ENCODE results near the gene TRPC1. TPM values are rescaled to one million over a fixed set of nuclear protein-coding genes. Genes with fewer than 3 reads are reported as not detected.

TRPC1 gene
- total RNA-seq, 2 experiments from 2014 or later = 3.1 to 4.2 TPM

GRCh38 chr3:142778541-142778940 lies 54.7 kb downstream of the TRPC1 start:
- Mint-ChIP-seq H3K9me3 (peaks cover 2% of the 10 kb centered on the region), H3K4me3 (no peak overlapping the region), H3K27ac (no peak overlapping the region), H3K36me3 (ENCODE audit: low read depth) (peaks cover 15% of the 10 kb centered on the region), H3K4me1 (ENCODE audit: low read depth) (no peaks in the 10 kb centered on the region), H3K27me3 (no peaks in the 10 kb centered on the region)
- H3K27me3 ChIP-seq (ENCODE audit: control insufficient read depth in 1 of 2, insufficient read depth in 2 of 2, low read length in 2 of 2) = no peaks in the 10 kb centered on the region
- H3K27ac ChIP-seq (ENCODE audit: low read depth in 1 of 2, low read length in 2 of 2) = no peak overlapping the region
- ChIA-PET CTCF (no interaction called here), POLR2A (no interaction called here)
- H3K4me3 ChIP-seq (ENCODE audit: low read length) = no peak overlapping the region
- TF ChIP-seq CTCF (IDR thresholded peaks at IDR 0.05) = no peak
- ATAC-seq (ENCODE audit: poor library complexity) = no peak
- no peaks in the 10 kb centered on the region for H3K4me1 ChIP-seq (ENCODE audit: insufficient read depth, low read length)
- no peaks in the 10 kb centered on the region for H3K36me3 ChIP-seq (ENCODE audit: insufficient read depth, low read length)
- no peak for DNase-seq
- no peaks in the 10 kb centered on the region for H3K9me3 ChIP-seq (ENCODE audit: control insufficient read depth in 1 of 2, insufficient read depth in 1 of 2, low read length in 2 of 2)
- intact Hi-C loops (cut with DNase I, micrococcal nuclease) = no loop called here

GRCh38 chr3:142779591-142779990 lies 55.8 kb downstream of the TRPC1 start:
- intact Hi-C loops (cut with DNase I, micrococcal nuclease) = no loop called here
- ATAC-seq (ENCODE audit: poor library complexity) = no peak

GRCh38 chr3:142782616-142783015 lies 58.8 kb downstream of the TRPC1 start:
- intact Hi-C loops (cut with DNase I, micrococcal nuclease) = no loop called here
- no peak for TF ChIP-seq CTCF (IDR thresholded peaks at IDR 0.05)
- peaks cover 18% of the 10 kb centered on the region for H3K36me3 Mint-ChIP-seq (ENCODE audit: low read depth)
- POLR2A ChIA-PET = no interaction called here
- H3K4me3 ChIP-seq (ENCODE audit: low read length) = no peak overlapping the region
- H3K4me1 Mint-ChIP-seq (ENCODE audit: low read depth) = no peaks in the 10 kb centered on the region
- no peak overlapping the region for H3K4me3 Mint-ChIP-seq
- H3K27me3 ChIP-seq (ENCODE audit: control insufficient read depth in 1 of 2, insufficient read depth in 2 of 2, low read length in 2 of 2) = no peaks in the 10 kb centered on the region
- CTCF ChIA-PET = no interaction called here
- peaks cover 2% of the 10 kb centered on the region for H3K9me3 Mint-ChIP-seq
- no peak overlapping the region for H3K27ac Mint-ChIP-seq
- ATAC-seq (ENCODE audit: poor library complexity) (no peak), DNase-seq (no peak)
- H3K27ac ChIP-seq (ENCODE audit: low read depth in 1 of 2, low read length in 2 of 2) = no peak overlapping the region
- no peaks in the 10 kb centered on the region for H3K27me3 Mint-ChIP-seq
- H3K36me3 ChIP-seq (ENCODE audit: insufficient read depth, low read length) = no peaks in the 10 kb centered on the region
- no peaks in the 10 kb centered on the region for H3K9me3 ChIP-seq (ENCODE audit: control insufficient read depth in 1 of 2, insufficient read depth in 1 of 2, low read length in 2 of 2)
- no peaks in the 10 kb centered on the region for H3K4me1 ChIP-seq (ENCODE audit: insufficient read depth, low read length)

More at GRCh38 chr3:142779591-142779990, 55.8 kb downstream of the TRPC1 start:
- CTCF ChIA-PET = no interaction called here
- Histone ChIP-seq H3K27me3 (ENCODE audit: control insufficient read depth in 1 of 2, insufficient read depth in 2 of 2, low read length in 2 of 2) (no peaks in the 10 kb centered on the region), H3K4me3 (ENCODE audit: low read length) (no peak overlapping the region), H3K27ac (ENCODE audit: low read depth in 1 of 2, low read length in 2 of 2) (no peak overlapping the region), H3K9me3 (ENCODE audit: control insufficient read depth in 1 of 2, insufficient read depth in 1 of 2, low read length in 2 of 2) (no peaks in the 10 kb centered on the region), H3K4me1 (ENCODE audit: insufficient read depth, low read length) (no peaks in the 10 kb centered on the region), H3K36me3 (ENCODE audit: insufficient read depth, low read length) (no peaks in the 10 kb centered on the region)
- H3K36me3 Mint-ChIP-seq (ENCODE audit: low read depth) = peaks cover 14% of the 10 kb centered on the region
- TF ChIP-seq CTCF (IDR thresholded peaks at IDR 0.05) = no peak
- peaks cover 2% of the 10 kb centered on the region for H3K9me3 Mint-ChIP-seq
- no peaks in the 10 kb centered on the region for H3K4me1 Mint-ChIP-seq (ENCODE audit: low read depth)
- H3K27ac Mint-ChIP-seq = no peak overlapping the region
- POLR2A ChIA-PET = no interaction called here
- H3K4me3 Mint-ChIP-seq = no peak overlapping the region
- no peaks in the 10 kb centered on the region for H3K27me3 Mint-ChIP-seq
- DNase-seq = no peak

Measured in CD4-positive, alpha-beta T cell (primary cell).